GM12891 (cell line): Measurements from ENCODE around the gene AP2S1. TPM values are rescaled to one million over a fixed set of nuclear protein-coding genes. Genes with fewer than 3 reads are reported as not detected.

ENCODE experiments used
- DNase-seq: peaks from one replicate; pipeline ENCODE4 v3.0.0; 2011; ENCODE audit warnings: low spot score; ENCODE audit not compliant: insufficient read length
- FAIRE-seq: peaks from 2 replicates; lab custom pipeline; 2011; peaks lifted over from hg19 to GRCh38; lab: Jason Lieb, UNC
- PAX5 ChIP-seq: IDR thresholded peaks from 2 replicates; pipeline ENCODE4 v1.6.1; 2011; ENCODE audit warnings: low read length, moderate library complexity, mild to moderate bottlenecking; ENCODE audit not compliant: insufficient read depth, severe bottlenecking
- POLR2A ChIP-seq: IDR thresholded peaks from 2 replicates; pipeline ENCODE4 v1.6.1; 2011; ENCODE audit warnings: low read depth, low read length, control low read depth
- POLR2AphosphoS5 ChIP-seq: IDR thresholded peaks from 2 replicates; pipeline ENCODE4 v1.6.1; 2011; ENCODE audit warnings: low read depth, low read length, control low read depth
- POU2F2 ChIP-seq: IDR thresholded peaks from 2 replicates; pipeline ENCODE4 v1.6.1; 2011; ENCODE audit warnings: low read depth, mild to moderate bottlenecking, control low read depth, low read length, moderate library complexity
- SPI1 ChIP-seq: IDR thresholded peaks from 2 replicates; pipeline ENCODE4 v1.6.1; 2011; ENCODE audit warnings: low read depth, low read length, control low read depth
- TAF1 ChIP-seq: IDR thresholded peaks from 2 replicates; pipeline ENCODE4 v1.6.1; 2011; ENCODE audit warnings: low read depth, low read length, control low read depth
- polyA plus RNA-seq: library from polyadenylated mRNA; unstranded; fragments of >200 nt; gene quantifications from one replicate; pipeline ENCODE4 v1.2.1, GENCODE V29; 2012; ENCODE audit warnings: low read depth, missing spikeins, inconsistent platforms; ENCODE audit not compliant: missing spikeins

AP2S1 gene
- polyA plus RNA-seq: 103 TPM

- TF ChIP-seq TAF1 (peak; percentile 54; the same call in 1 of the 2 replicates), PAX5 (no peak), SPI1 (peak; percentile 49), POLR2AphosphoS5 (peak; percentile 51; the same call in 1 of the 2 replicates), POU2F2 (no peak; the same call in 1 of the 2 replicates), POLR2A (peak; percentile 74; the same call in 1 of the 2 replicates)
- FAIRE-seq (peak; percentile 92), DNase-seq (peak; percentile 95)
Measured at GRCh38 chr19:46850228-46851203, at the start of gene AP2S1. AP2S1 (minus strand) TSS chr19:46850846; CDS start chr19:46850766, 80 bp downstream.

GRCh38 chr19:46900341-46900740 lies 49.7 kb upstream of the AP2S1 start:
- DNase-seq: no peak
- TF ChIP-seq SPI1 (no peak), POLR2AphosphoS5 (no peak), POU2F2 (no peak), TAF1 (no peak), PAX5 (no peak), POLR2A (no peak)
- FAIRE-seq: no peak

DNA sequence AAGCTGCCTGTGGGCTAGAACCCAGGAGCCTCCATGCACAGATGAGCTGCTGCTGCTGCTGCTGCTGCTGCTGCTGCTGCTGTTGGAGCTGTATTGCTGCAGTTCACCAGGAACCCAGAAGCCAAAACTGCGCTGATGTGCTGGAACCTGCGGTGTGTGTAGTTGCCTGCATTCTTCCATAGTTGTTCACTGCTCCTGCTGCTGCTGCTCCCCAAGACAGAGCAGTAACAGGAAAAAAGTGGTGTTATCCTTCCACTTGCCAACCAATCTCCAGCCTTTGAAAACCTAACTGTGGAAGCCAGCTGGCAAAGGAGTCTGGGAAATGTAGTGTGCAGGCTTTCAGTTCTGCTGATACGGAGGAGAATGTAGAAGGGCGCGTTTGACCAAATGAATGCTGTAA lies 48.1 kb upstream of the AP2S1 start:
- DNase-seq: no peak
- TF ChIP-seq POLR2A: no peak
- no peak for TF ChIP-seq PAX5
- no peak for TF ChIP-seq TAF1
- no peak for TF ChIP-seq POLR2AphosphoS5
- TF ChIP-seq SPI1: no peak
- TF ChIP-seq POU2F2: no peak
- no peak for FAIRE-seq

- DNase-seq (no peak), FAIRE-seq (peak; percentile 52)
- TF ChIP-seq PAX5: no peak
- TF ChIP-seq POU2F2: no peak
- TF ChIP-seq POLR2A: no peak
- TF ChIP-seq TAF1: no peak
- no peak for TF ChIP-seq POLR2AphosphoS5
- TF ChIP-seq SPI1: no peak
Measured at GRCh38 chr19:46896076-46896794, 45.6 kb upstream of the AP2S1 start.

- FAIRE-seq (no peak), DNase-seq (no peak)
- TF ChIP-seq PAX5: peak; percentile 77
- no peak for TF ChIP-seq POLR2AphosphoS5
Measured at GRCh38 chr19:46892252-46893179, 41.9 kb upstream of the AP2S1 start.

DNA sequence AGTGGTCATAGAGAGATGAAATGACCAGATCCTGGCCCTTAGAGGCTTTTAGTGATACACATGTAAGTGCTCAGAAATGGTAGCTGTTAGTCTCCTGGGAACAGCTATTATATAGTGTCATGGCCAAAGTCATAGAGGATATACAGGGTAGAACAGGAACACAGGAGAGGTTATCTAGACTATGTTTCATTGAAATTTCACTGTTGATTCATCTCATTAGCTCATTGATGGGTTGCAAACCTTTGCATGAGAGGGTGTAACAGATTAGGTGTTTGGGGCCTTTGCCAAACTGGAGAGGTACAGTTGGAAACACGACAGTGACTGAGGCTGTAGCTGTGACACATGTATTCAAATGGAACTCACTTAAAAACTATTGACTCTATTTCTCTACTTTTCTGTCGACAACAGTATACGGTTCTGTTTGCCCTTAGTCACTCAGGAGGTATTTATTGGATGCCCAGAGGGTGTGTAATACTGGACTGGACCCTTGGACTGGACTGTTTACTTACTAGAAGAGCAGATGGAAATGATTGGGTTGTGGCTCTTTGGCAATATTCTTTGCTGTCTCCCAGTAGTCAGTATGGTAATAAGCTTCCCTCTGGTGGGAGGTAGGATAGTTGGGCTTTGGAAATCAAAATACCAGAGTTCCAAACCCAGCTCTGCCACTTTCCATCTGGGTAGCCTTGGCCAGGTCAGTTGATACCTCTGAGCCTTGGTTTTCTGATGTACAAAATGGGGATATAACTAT lies 40.0 kb upstream of the AP2S1 start:
- FAIRE-seq (peak; percentile 57), DNase-seq (no peak)
- TF ChIP-seq POLR2AphosphoS5 (no peak), POLR2A (no peak), SPI1 (no peak), PAX5 (no peak), POU2F2 (no peak), TAF1 (no peak)

DNA sequence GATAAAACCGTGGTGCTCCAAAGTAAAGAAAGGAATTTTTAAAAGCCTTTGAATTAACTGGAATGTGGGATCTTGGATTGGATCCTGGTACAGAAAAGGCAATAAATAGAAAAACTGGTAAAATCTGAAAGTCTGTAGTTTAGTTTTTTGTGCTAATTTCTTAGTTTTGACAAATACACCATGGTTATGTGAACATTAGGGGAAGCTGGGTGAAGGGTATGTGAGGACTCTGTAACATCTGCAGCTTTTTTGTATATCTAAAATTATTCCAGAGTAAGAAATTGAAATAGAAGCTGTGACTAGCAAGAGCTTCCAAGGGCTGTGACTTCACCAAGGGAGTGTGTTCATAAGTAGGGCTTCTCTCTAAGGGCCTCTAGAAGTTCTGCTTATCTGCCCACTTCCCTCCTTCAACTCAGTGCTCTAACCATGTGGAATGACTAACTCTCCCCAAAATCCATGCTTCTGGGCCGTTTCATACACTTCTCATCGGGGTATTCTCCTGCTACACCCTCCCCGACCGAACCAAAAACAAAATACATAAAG lies 36.7 kb upstream of the AP2S1 start:
- FAIRE-seq (no peak), DNase-seq (no peak)
- TF ChIP-seq SPI1: peak; percentile 40
- TF ChIP-seq POLR2A: no peak
- TF ChIP-seq POLR2AphosphoS5: no peak
- TF ChIP-seq POU2F2: no peak

DNA sequence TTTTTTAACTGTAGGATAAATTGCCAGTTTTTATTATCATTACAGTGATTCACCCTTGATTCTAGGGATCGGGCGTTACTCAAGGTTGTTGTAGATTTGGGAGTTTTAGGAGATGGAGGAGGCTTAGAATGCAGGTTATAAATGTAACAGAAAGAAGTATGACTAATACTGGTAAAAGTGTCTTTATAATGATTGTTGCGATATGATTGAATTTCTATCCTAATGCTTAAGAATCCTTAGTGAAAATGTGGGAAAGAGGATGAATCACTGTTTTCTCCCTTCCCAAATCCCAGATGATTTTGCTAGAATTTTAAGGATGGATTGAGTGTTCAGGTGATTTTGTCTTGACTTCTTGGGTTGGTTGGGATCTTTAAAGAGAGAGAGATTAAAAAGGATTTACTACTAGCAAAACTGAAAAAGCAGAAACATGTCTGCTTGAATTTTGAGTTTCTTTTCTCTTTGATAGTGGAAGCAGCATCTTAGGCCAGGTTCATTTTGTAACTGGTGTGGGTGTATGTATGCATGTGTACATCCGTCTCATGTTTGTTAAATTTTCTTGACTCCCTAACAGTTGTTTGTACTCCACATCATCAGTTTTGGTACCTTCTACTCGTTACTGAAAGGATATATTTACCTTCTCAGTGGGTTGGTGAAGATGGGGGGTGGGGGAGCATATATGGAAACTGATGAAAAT lies 36.0 kb upstream of the AP2S1 start:
- no peak for TF ChIP-seq SPI1
- TF ChIP-seq TAF1: no peak
- no peak for TF ChIP-seq POU2F2
- no peak for TF ChIP-seq POLR2AphosphoS5
- TF ChIP-seq PAX5: no peak
- no peak for TF ChIP-seq POLR2A
- FAIRE-seq: no peak
- DNase-seq: no peak
